ENCODE results near the gene FAM114A2. TPM values are rescaled to one million over a fixed set of nuclear protein-coding genes. Genes with fewer than 3 reads are reported as not detected.

Gene FAM114A2
- total RNA-seq, 1 experiment from 2014 or later, result 12.8 TPM

DNA sequence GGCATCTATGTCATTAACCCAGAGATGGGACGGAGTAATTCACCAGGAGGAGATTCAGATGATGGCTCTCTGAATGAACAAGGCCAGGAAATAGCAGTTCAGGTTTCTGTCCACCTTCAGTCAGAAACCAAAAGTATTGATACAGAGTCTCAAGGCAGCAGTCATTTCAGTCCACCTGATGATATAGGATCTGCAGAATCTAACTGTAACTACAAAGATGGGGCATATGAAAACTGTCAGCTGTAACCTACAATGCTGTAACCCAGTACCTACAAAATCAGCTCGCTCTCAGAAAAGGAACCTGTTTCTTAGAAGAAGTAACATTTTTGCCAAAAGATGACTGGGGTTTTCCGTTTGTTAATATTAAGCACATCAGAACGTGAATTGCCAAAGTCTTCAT, 14.8 kb upstream of the FAM114A2 start:
- no peak overlapping the region for H2AFZ ChIP-seq (ENCODE audit: low read length)
- Mint-ChIP-seq H3K4me3 (no peak overlapping the region), H3K27me3 (ENCODE audit: low read depth) (no peaks in the 10 kb centered on the region), H3K9me3 (no peaks in the 10 kb centered on the region), H3K36me3 (ENCODE audit: insufficient read depth in 1 of 3, low read depth in 3 of 3) (peaks cover 0 to 17% (median 15%) of the 10 kb centered on the region in 3 experiments; a peak in 3 of 7 replicates), H3K4me1 (peaks cover 6 to 7% of the 10 kb centered on the region in 2 experiments), H3K27ac (no peak overlapping the region)
- no peak overlapping the region for H2AK5ac ChIP-seq (ENCODE audit: insufficient read length, low read length)
- H4K5ac ChIP-seq (ENCODE audit: insufficient read length, low read depth, low read length), result no peak overlapping the region
- H3K56ac ChIP-seq (ENCODE audit: insufficient read length, low read depth, low read length), result no peak overlapping the region
- no peak overlapping the region for H4K91ac ChIP-seq (ENCODE audit: insufficient read length, low read depth, low read length)
- H3K14ac ChIP-seq (ENCODE audit: insufficient read depth, low read length), result no peak overlapping the region
- no peak overlapping the region for H3K4me2 ChIP-seq (ENCODE audit: insufficient read depth, insufficient read length, low read length)
- no peaks in the 10 kb centered on the region for H3K9me3 ChIP-seq (ENCODE audit: control insufficient read depth, low read depth, low read length)
- H3K27ac ChIP-seq (ENCODE audit: insufficient read length, low read depth, low read length), result no peak overlapping the region
- no peak overlapping the region for H3K23ac ChIP-seq (ENCODE audit: insufficient read length, low read depth, low read length)
- H3K27me3 ChIP-seq (ENCODE audit: insufficient read depth, low read length), result no peaks in the 10 kb centered on the region
- 0 out of 2 replicates have a peak, but pooled peaks cover 2% of the 10 kb centered on the region for H3K4me1 ChIP-seq (ENCODE audit: insufficient read depth, low read length)
- TF ChIP-seq CTCF (conservative IDR thresholded peaks at IDR 0.05), result no peak
- no peak for DNase-seq
- no peaks in the 10 kb centered on the region for H3K79me2 ChIP-seq (ENCODE audit: insufficient read depth, low read length)
- no peak overlapping the region for H3T11ph ChIP-seq (ENCODE audit: low read length)
- no peak overlapping the region for H3K4ac ChIP-seq (ENCODE audit: low read depth, low read length)
- H3K79me1 ChIP-seq (ENCODE audit: insufficient read depth, low read depth, low read length, poor library complexity, severe bottlenecking), result no peaks in the 10 kb centered on the region
- no peak overlapping the region for H2BK120ac ChIP-seq (ENCODE audit: low read depth, low read length, poor library complexity, severe bottlenecking)
- no peaks in the 10 kb centered on the region for H3K23me2 ChIP-seq (ENCODE audit: insufficient read length, low read depth, low read length, poor library complexity, severe bottlenecking)
- H3K9ac ChIP-seq (ENCODE audit: extremely low read depth, insufficient read length, low read length), result no peak overlapping the region
- H2BK12ac ChIP-seq (ENCODE audit: insufficient read length, low read depth, low read length), result no peak overlapping the region
- no peak overlapping the region for H4K8ac ChIP-seq (replicated peaks; ENCODE audit: insufficient read length, low read depth, low read length)
- no peak overlapping the region for H2BK15ac ChIP-seq (ENCODE audit: low read depth, low read length)
- no CpG with 5 or more reads among the region's 4 CpGs for WGBS (ENCODE audit: extremely low coverage, insufficient read length, low lambda C conversion rate)
- no peaks in the 10 kb centered on the region for H4K20me1 ChIP-seq (ENCODE audit: control insufficient read depth, insufficient read depth, insufficient read length)
- H2BK5ac ChIP-seq (ENCODE audit: insufficient read length, low read length), result no peak overlapping the region
- no peak overlapping the region for H2BK20ac ChIP-seq (ENCODE audit: low read depth, low read length, poor library complexity, severe bottlenecking)
- H3K18ac ChIP-seq (ENCODE audit: insufficient read length, low read depth, low read length), result no peak overlapping the region

Data from H9 (cell line).